CD1c-positive myeloid dendritic cell (primary cell): ENCODE measurements around the gene DCST1.

Experiments used
- DNase-seq: peaks from one replicate; pipeline ENCODE4 v3.0.0-alpha.2; 2016; ENCODE audit errors: extremely low spot score

DCST1 gene

DNA sequence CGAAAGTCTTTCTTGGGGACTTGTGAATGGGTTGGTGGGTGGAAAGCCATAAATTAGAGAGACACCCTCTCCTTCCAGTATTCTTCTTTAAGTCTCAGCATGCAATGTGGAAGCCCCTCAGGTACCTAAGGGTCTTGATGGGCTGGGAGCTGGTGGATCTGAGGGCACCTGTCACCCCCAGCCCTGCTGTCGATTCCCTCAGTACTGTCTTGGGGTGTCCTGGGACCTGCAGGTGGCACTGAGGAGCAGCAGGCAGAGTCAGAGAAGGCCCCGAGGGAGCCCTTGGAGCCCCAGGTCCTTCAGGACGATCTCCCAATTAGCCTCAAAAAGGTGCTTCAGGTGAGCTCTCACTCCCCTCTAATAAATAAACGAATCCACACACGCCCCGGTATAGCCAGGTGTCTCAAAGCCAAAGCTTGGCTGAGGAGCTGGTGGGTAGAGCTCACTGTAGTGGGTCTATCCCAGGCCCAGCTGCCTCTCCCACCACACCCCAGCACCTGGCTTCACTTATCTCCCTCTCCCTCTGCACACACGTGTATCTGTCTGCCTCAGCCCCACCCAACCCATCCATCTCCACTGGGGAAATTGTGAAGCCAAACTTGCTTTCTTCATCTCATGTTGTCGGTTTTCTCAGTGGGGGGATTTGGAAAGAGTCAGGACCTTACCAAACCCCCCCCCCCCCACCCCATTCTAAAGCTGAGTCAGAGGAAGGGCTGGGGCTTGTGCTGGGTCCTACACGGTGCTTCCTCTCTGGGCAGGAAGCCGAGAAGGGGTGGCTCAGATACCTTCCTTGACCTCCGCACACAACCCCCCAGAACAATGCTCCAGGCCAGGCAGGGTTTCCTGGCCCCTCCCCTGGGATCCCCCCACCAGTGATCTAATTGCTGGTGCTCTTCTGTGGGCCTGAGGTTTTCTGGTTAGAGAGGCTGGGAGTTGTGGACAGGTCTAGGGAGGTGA, 19.1 kb downstream of the DCST1 start:
- DNase-seq: peak; percentile 13

DNA sequence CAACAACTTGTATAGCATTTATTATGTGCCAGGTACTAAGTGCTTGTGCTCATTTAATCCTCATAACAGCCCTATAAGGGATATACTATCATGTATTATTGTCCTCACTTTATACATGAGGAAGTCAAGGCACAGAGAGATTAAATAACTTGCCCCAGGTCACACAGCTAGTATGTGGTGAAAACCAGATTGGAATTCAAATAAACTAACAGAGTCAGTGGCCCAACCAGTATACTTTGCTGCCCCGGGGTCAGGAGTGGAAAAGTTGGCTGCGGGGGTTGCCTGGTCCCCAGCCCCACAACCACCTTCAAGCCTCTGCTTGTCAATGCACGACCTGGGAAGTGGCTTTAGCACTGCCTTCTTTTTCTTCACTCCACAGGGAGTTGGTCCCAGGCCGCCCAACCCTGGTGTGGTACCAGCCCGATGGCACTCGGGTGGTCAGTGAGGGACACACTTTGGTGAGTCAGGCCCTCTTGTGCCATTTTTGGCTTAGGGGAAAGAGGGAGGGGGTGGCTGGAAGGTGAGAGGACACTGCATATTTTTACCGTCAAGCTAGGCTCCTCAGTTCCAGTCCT, 20.0 kb downstream of the DCST1 start:
- no peak for DNase-seq

DNA sequence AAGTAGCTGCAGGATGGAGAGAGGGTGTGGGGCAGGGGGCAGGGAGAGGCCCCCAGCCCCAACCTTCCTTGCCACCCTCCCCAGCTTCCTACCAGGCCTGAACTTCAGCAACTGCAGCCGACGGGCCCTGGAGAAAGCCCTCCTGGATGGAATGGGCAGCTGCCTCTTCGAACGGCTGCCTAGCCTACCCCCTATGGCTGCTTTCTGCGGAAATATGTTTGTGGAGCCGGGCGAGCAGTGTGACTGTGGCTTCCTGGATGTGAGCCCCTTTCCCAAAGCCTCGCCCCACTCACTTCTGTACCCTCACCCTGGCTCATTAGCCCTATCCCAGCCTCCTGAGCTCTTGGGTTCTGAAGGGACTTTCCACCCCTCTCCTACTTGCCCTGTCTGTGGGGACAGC, 23.5 kb downstream of the DCST1 start:
- DNase-seq: no peak

DNA sequence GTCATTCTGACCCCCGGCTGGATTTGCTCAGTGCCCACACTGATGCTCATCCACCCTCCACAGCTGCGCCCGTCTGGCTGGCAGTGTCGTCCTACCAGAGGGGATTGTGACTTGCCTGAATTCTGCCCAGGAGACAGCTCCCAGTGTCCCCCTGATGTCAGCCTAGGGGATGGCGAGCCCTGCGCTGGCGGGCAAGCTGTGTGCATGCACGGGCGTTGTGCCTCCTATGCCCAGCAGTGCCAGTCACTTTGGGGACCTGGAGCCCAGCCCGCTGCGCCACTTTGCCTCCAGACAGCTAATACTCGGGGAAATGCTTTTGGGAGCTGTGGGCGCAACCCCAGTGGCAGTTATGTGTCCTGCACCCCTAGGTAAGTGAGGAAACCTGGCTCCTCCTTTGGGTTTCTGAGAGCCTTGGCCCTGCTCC, 24.2 kb downstream of the DCST1 start:
- DNase-seq: no peak

DNA sequence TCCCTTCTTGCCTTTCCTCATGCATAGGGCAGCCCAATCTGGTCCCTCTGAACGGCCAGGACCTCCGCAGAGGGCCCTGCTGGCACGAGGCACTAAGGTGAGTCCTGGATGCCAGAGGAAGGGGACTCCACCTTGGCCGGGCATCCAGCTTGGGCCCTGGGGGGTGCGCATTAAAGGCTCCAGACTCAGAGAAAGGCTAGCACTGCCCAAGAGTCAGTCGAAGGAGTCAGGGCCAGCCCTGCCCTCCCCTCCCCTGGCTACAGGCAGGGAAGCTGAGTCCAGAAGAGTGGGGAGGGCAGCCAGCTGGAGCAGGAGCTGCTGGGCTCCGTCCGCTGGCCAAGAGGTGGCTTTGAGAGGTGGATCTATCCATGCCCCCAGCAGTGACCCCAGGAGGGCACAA, 27.1 kb downstream of the DCST1 start:
- no peak for DNase-seq

DNA sequence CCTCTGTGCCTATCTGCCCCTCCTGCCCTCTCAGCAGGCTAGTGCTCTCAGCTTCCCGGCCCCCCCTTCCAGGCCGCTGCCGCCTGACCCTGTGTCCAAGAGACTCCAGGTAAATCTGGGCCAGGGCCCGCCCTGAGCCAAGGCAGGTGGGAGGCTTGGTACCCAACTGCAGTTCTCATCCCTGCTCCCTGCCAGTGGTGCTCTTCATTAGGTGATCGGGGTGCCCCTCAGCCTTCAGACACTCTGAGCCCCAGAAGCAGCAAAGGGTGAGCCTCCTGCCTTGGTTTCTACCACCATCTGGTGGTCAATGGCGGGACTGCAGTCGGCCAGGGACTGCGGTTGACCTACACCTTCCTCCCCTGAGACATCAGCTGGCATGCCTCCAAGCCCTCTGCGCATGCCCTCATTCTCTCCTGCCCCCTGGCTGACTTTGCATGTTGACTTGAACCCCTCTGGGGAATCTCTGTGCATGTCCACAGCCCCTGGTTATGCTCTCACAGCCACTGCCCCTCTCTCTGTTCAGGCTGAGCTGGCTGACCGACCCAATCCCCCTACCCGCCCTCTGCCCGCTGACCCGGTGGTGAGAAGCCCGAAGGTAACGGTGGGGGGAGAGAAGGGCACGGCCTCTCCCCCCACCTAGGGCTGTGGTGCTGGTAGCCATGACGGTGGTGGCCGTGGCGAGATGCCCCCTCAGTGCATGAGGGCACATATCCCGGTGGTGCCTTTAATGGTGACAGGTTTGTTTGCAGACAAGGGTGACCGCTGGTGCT, 27.9 kb downstream of the DCST1 start:
- peak; percentile 91 for DNase-seq

DNA sequence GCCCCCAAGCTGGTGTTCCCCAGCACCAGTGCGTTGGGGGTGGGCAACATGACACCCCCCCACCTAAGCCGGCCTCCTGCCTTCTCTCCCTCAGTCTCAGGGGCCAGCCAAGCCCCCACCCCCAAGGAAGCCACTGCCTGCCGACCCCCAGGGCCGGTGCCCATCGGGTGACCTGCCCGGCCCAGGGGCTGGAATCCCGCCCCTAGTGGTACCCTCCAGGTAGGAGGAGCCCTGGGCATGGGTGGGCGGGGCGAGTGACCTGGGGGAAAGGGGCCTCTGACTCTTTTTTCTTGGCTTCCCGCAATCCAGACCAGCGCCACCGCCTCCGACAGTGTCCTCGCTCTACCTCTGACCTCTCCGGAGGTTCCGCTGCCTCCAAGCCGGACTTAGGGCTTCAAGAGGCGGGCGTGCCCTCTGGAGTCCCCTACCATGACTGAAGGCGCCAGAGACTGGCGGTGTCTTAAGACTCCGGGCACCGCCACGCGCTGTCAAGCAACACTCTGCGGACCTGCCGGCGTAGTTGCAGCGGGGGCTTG, 28.6 kb downstream of the DCST1 start:
- no peak for DNase-seq

DNA sequence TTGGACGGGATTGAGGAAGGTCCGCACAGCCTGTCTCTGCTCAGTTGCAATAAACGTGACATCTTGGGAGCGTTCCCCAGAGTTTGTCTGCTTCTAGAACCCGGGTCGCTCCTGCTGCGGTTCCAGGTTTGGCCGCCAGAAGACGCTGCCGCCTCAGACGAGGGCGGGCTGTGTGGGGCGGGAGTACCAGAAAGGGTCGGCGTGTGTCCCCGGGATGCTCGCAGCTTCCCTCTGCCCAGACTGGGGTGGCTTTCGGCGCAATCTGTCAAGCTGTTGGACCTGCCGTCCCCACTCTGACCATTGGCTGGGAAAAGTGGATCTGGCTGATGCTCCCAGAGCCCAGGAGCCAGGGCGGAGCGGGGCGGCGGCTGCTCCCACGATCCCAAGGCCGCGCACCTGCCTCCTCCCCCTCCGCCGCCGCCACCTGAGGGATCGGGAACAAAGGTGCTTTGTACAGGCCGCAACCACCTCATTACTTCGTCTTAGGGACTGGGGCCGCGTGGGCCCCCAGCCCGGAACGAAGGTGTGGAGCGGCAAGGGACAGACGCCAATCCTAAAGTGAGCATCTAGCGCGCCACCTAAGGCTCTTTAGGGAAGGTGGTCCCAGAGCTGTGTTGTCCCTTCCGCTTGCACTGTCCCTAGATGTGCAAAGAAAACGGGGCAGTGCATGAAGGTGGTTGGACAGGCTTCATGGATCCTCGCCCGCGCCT, 29.2 kb downstream of the DCST1 start:
- peak; percentile 74 for DNase-seq

DNA sequence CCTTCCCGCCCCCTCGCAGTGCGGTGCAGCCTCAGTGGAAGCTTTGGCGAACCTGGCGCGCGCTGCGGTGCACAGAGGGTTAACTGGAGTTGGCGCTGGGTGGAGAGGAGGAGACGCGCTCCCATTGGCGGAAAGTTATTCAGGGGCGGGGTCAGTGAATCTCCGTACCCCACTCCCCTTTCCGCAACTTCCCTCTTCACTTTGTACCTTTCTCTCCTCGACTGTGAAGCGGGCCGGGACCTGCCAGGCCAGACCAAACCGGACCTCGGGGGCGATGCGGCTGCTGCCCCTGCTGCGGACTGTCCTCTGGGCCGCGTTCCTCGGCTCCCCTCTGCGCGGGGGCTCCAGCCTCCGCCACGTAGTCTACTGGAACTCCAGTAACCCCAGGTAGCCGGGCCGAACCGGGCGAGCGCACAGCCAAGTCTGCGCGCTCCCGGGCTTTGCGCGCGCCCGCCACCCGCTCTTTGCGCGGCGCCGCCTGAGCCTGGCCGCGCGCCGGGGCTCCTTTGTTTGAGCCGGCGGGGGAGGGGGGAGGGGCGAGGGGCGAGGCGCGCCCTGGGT, 30.0 kb downstream of the DCST1 start, which contains the start of gene EFNA4:
Gene EFNA4, plus strand, starts transcription at position 191 of the 561 bp plus-strand sequence. Its CDS starts 84 bp downstream, at position 275.
- DNase-seq: peak; percentile 91

DNA sequence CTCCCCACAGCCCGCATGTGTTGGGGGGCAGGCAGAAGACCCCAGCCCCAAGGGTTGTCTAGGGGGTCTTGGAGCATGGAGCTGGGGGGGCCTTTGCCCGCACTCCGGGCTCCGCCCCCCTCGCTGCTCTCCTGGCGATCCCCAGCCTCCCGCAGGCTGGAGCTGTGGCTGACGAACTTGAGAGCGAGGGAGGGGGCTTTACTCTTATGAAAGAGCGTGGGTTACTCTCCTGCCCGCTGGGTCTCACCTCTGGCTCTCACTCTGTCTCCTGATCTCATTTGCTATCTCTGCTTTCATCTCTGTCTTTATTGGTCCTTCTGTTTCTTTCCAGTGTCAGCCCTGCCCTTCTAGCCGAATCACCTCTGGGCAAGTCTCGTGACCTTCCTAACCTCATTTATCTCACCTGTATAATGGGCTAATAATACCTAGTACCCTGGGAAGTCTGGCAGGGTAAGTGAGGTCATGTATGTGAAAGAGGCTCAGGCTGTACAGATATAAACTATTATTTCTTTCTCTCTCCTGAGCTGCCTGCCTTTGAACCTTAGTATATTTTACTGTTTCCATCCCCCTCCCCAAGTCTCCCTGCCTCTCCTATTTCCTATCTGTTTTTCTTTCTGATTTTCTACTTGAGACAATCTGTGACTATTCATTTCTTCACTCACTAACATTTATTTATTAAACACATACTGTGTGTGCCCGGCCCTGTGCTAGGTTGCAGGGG, 30.6 kb downstream of the DCST1 start:
- DNase-seq: no peak

DNA sequence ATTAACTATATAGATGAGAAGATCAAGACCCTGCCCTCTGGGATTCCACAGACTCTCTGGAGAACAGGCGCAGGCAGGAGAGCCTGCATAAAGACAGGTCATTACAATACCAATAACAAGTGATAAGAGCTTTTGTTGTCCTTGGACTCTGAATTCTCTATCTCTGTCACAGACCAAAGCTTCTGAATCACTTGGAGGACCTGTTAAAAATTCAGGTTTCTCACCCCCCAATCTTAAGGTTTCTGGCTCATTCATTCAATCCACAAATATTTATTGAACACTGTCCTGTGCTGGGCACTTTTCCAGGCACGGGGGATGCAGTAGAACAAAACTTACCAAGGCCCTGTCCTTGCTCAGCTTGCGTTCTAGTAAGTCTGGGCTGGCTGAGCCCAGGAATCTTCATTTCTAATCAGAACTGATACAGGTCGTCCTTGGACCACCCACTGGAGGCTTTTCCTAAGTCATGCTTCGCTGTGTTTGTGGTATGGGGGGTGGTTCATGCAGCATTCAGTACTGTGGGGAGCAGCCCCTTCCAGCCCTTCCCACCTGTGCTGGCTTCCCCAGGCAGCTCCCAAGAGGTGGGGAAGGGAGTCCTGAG, 31.3 kb downstream of the DCST1 start:
- no peak for DNase-seq

DNA sequence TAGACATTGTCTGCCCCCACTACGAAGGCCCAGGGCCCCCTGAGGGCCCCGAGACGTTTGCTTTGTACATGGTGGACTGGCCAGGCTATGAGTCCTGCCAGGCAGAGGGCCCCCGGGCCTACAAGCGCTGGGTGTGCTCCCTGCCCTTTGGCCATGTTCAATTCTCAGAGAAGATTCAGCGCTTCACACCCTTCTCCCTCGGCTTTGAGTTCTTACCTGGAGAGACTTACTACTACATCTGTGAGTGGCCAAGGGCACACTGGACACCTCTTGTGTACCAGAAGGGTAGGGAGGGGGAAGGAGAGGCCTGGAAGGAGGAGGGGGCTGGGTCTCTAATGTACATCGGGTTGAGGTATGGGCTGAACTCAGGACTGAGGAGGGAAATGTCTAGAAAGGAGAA, 33.2 kb downstream of the DCST1 start:
- DNase-seq: no peak

DNA sequence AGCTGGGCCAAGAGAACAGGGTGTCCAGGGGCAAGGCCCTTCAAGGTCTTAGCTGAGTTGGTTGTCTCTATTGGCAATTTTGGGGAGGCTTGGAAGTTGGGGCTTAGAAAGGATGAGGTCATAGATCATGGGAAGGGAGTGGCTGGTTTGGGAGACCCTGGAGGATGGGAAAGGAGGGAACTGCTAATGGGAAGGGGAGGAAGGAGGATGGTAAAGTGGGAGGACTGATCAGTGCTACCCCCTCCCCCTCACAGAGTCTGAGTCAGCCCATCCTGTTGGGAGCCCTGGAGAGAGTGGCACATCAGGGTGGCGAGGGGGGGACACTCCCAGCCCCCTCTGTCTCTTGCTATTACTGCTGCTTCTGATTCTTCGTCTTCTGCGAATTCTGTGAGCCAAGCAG, 35.0 kb downstream of the DCST1 start:
- DNase-seq: no peak

DNA sequence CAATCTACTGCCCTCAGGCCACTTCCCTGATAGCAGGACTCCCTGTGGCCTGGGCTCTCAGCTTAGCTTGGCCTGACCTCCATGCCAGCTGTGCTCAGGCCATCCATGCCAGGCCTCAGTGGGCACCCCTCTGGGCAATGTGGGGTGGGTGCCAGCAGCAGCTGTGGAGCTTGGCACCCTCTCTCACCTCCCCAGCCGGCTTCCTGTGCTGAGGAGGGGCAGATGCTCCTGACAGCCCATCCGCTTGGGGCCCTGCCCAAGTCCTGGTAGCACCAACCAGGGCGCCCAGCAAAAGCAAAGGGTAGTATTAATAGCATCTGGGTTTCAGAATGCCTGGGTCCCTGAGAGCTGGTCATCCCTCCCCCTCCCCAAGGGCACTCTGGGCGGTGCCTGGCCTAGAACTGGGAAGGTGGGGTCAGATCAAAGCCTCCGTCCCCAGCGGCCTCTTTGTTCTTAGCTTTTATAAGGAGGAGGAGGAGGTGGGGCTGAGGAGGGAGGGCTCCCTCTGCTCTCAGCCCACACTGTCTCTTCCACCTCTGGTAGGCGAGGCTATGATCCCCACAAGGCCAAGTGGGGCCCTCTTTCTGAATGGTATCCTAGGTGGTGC, 36.0 kb downstream of the DCST1 start:
- DNase-seq: no peak

DNA sequence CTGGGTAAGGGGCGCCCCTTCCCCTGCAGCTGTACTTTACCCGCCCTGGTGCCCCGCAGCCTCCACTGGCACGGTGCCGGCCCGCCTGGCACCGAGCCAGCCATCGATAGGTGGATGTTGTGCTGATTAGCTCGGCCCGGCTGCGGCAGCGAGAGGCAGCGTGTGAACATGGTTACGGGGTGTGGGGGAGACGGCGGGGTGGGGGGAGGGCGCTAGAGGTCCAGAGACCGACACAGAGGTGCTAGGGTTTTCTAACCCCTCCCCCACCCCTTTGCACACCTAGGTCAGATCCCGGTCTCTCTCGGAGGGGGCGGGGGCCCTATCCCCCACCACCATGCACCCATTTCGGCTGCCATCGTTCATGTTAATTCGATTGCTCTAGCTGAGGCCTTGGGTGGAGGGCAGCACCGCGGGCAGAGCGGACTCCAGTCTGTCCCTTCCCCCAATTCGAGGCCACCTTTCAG, 36.6 kb downstream of the DCST1 start:
- DNase-seq: no peak

DNA sequence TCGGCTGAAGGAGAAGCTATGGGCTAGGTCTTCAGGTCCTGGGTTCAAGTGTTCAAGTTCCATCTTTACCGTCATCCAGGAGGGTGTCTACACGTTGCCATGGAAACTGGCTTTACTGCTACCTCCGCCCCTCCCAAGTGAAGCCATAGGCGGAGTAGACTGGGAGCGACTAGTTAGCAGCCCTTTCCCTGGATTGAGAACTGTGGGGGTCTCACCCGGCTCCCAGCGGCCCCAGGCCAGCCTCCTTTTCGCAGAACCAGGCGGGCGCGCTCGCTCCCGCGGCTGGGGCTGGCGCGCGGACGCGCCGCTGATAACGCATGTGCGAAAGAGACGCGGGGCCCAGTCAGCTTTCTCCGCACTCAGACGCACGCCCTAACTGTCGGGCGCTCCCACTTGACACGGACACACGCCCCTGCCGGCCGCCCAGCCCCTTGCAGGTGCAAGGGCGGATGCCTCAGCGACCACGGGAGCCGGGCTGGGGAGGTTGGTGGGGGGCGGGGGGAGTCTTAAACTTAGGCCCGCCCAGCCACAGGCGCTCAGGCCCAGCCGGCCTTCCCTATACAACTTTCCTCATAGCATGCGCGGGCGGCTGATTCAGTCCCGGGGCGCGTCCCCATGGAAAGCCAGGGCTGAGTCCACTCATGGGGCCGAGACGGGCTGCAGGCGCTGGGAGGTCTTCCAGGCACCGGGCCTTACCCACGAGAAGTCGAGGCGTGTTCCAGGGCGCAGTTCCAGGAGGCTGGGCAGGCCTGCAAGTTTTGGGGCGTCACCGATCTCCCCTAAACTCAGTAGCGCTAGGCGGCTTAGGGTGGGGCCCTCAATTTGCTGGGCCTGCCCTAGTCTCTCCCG, 37.3 kb downstream of the DCST1 start:
- DNase-seq: peak; percentile 79

DNA sequence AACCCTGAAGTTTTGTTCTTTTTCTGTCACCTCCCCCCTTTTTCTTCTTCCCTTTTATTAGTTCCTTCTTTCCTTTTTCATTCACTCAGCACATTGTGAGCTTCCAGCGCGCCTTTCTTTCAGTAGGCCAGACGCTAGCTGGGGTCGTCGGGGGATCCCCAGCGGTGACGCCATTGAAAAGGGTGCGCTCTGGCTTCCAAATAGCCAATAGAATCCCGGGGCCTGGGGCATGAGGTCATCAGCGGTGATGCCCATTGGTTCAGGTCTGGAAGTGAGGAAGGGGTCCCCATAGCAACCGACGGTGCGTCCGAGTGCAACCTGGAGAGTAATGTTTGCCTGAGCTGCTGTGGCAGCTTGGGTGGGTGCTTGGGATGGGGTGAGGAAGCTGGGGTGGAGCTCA, 38.1 kb downstream of the DCST1 start:
- peak; percentile 28 for DNase-seq

DNA sequence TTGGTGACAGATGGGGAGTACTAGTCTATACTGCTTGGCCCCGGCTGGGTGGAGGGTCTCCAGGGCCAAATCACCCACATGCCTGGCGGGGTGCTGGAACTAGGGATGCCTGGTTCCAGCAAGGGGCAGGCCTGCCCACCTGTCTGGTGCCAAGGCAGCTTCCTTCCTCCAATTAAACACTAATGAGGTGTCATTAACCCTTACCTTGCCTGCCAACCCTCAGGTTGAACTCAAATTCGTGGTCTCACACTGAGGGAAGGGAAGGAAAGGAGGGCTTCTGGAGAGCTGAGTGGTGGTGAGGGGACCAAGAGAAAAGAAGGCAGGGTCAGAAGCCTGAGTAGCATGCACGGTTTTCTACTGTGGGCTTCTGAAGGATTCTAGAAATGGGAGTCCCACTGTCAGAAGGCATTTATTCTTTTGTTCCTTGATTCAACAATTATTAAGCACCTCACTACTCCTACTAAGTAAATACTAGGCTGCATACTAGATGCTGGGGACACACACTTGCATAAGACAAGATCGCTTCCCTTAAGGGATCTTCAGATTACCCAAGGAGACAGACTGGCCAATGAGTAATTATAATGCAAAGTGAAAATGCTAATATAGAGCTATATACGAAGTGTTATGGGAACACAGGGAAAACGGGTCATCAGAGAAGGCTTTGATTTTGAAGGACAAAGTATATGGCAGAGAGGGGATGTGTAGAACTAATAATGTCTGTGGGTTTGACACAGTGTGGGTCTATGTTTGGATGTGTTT, 39.1 kb downstream of the DCST1 start:
- no peak for DNase-seq
